AG04450 (cell line): ENCODE data around the gene SOS1. TPM values are rescaled to one million over a fixed set of nuclear protein-coding genes. Genes with fewer than 3 reads are reported as not detected.

Experiments
- CTCF ChIA-PET: fragments of 300-600, 350-600 bp; formaldehyde crosslinking; extraction: SDS; loops from one replicate; lab custom pipeline; 2022; ENCODE audit warnings: antibody characterized with exemption, inconsistent platforms; lab: Charles Lee
- POLR2A ChIA-PET: fragments of 350-600 bp; formaldehyde crosslinking; extraction: SDS; loops from one replicate; lab custom pipeline; 2021; ENCODE audit warnings: antibody characterized with exemption, inconsistent platforms; lab: Yijun Ruan, JAX
- DNase-seq: peaks from one replicate; pipeline ENCODE4 v3.0.0-alpha.2; 2011; ENCODE audit warnings: low read depth, low spot score
- H3K27ac ChIP-seq: one replicate; pipeline ENCODE4 v1.5.1; 2012; ENCODE audit warnings: low read depth, low read length, control low read depth
- H3K27me3 ChIP-seq: one replicate; pipeline ENCODE4 v1.6.0; 2012; ENCODE audit warnings: low read length; ENCODE audit not compliant: control insufficient read depth, insufficient read depth
- H3K4me3 ChIP-seq: 2 replicates; pipeline ENCODE4 v1.5.1; 2011; ENCODE audit warnings: mild to moderate bottlenecking, low read depth, low read length, control low read depth
- H3K9me3 ChIP-seq: 2 replicates; pipeline ENCODE4 v1.5.1; 2012; ENCODE audit warnings: low read length; ENCODE audit not compliant: control insufficient read depth, insufficient read depth
- polyA plus RNA-seq: library from polyadenylated mRNA; depleted of rRNA; stranded (reverse); fragments of >200 nt; gene quantifications from 2 replicates; pipeline ENCODE4 v1.2.3, GENCODE V29; 2011
- TF ChIP-seq, protein P1 (sequence below): IDR thresholded peaks from 2 replicates; pipeline ENCODE4 v1.5.1; 2011; ENCODE audit warnings: low read depth, low read length, control low read depth, inconsistent platforms

The SOS1 gene
- polyA plus RNA-seq, 1 experiment, result 42.2 TPM

DNA sequence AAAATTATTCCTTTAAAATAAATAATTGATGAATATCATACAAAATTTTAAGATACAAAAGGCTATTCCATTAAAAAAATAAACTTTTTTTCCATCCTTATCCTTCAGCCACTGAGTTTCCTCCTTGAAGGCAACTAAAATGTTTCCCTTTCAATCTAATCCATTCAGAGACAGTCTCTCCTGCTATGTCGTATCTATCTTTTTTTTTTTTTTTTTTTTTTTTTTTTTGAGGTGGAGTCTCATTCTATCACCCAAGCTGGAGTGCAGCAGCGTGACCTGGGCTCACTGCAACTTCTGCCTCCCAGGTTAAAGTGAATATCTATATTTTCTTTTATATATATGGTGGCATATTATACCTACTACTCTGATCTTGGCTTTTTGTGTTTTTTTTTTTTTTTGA lies 31.7 kb upstream of the SOS1 start:
- H3K27ac ChIP-seq, result no peak overlapping the region
- POLR2A ChIA-PET, result no interaction called here
- TF ChIP-seq, protein P1, sequence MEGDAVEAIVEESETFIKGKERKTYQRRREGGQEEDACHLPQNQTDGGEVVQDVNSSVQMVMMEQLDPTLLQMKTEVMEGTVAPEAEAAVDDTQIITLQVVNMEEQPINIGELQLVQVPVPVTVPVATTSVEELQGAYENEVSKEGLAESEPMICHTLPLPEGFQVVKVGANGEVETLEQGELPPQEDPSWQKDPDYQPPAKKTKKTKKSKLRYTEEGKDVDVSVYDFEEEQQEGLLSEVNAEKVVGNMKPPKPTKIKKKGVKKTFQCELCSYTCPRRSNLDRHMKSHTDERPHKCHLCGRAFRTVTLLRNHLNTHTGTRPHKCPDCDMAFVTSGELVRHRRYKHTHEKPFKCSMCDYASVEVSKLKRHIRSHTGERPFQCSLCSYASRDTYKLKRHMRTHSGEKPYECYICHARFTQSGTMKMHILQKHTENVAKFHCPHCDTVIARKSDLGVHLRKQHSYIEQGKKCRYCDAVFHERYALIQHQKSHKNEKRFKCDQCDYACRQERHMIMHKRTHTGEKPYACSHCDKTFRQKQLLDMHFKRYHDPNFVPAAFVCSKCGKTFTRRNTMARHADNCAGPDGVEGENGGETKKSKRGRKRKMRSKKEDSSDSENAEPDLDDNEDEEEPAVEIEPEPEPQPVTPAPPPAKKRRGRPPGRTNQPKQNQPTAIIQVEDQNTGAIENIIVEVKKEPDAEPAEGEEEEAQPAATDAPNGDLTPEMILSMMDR, result no peak
- no peak overlapping the region for H3K4me3 ChIP-seq
- H3K9me3 ChIP-seq, result no peaks in the 10 kb centered on the region
- CTCF ChIA-PET, result no interaction called here
- DNase-seq, result no peak
- no peaks in the 10 kb centered on the region for H3K27me3 ChIP-seq

DNA sequence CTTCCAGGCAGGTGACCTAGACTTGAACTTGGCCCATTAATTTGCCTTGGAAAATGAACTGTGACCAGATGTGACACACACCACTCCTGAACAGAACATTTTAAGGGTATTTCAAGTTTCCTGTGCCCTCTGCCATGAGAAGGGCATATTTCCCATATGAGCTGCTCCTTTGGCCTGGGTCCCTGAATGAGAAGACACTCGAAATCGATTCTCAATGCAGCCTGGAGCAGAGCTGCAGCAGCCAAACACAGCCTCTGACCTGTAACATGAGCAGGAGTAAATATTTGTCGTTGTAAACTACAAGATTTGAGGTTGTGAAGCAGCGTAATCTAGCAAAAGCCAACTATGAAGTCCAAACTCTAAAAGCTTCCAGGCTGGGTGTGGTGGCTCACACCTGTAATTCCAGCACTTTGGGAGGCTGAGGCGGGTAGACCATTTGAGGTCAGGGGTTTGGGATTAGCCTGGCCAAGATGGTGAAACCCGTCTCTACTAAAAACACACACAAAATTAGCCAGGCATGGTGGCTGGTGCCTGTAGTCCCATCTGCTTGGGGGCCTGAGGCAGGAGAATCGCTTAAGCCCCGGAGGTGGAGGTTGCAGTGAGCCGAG lies 30.1 kb upstream of the SOS1 start:
- ChIA-PET POLR2A (no interaction called here), CTCF (interaction anchor here (0.7 kb wide), 1 partner anchor 26 kb away, joined by 8 read pairs; no protein-coding TSS in a partner anchor)
- Histone ChIP-seq H3K27ac (no peak overlapping the region), H3K4me3 (no peak overlapping the region), H3K9me3 (no peaks in the 10 kb centered on the region), H3K27me3 (no peaks in the 10 kb centered on the region)
- no peak for DNase-seq
- TF ChIP-seq, protein P1, result no peak

DNA sequence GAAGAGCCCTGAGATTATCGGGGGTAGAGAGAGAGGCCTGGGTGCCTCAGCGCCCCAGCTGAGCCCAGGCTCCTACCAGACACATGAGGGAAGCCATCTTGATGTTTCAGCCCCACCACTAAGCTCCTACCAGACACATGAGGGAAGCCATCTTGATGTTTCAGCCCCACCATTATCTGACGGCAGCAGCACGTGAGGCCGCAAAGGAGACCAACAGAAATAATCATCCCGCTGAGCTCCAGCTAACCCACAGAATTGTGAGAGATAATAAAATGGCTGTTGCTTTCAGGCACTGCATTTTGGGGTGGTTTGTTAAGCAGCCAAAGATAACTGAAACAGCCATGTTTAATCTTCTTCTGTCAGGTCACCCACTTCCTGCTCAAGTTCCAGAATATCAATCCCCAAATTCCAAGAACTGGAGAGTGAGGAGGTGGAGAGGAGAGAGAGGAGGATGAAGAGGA lies 29.3 kb upstream of the SOS1 start:
- Histone ChIP-seq H3K27ac (no peak overlapping the region), H3K9me3 (no peaks in the 10 kb centered on the region), H3K4me3 (no peak overlapping the region), H3K27me3 (no peaks in the 10 kb centered on the region)
- TF ChIP-seq, protein P1, result no peak
- ChIA-PET CTCF (no interaction called here), POLR2A (no interaction called here)
- DNase-seq, result no peak

DNA sequence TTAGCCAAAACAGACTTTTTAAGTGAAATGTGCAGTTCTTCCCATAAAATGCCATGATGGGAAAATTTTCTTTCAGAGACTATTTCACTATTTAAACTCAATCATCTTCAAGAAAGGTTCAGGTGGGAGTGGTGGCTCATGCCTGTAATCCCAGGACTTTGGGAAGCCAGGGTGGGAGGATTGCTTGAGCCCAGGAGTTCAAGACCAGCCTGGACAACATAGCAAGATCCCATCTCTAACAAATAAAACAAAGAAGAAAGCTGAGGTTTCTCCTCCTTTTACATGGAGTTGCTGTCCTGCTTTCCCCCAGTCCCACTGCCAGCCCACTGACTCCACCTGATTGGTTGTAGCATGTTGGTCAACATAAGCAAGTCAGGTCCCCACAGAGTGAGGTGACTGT lies 25.8 kb upstream of the SOS1 start:
- TF ChIP-seq, protein P1, result no peak
- H3K27ac ChIP-seq, result no peak overlapping the region
- no peak for DNase-seq
- no peak overlapping the region for H3K4me3 ChIP-seq
- no peaks in the 10 kb centered on the region; the same call in 1 of the 2 replicates for H3K9me3 ChIP-seq
- CTCF ChIA-PET, result no interaction called here
- POLR2A ChIA-PET, result no interaction called here
- H3K27me3 ChIP-seq, result no peaks in the 10 kb centered on the region

DNA sequence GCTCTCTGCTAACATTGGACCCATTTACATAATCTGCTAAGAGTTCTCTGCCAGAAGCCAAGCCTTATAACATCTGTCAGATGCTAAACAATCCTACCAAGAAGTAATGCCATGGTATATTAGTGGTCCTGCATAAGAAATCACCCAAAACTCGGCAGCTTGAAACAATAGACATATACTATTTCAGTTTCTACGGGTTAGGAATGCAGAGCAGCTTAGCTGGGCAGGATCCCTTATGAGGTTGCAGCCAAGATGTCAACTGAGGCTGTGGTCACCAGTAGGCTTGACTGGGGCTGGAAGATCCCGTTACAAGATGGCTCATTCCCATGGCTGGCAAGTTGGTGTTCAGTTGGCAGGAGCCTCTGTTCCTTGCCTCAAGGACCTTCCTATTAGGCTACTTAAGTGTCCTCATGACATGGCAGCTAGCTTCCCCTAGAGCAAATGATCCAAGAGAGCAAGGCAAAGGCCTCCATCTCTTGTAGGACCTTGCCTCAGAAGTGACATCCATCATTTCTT lies 25.1 kb upstream of the SOS1 start:
- Histone ChIP-seq H3K27ac (no peak overlapping the region), H3K9me3 (no peaks in the 10 kb centered on the region; the same call in 1 of the 2 replicates), H3K27me3 (no peaks in the 10 kb centered on the region), H3K4me3 (no peak overlapping the region)
- POLR2A ChIA-PET, result no interaction called here
- DNase-seq, result no peak
- CTCF ChIA-PET, result no interaction called here
- TF ChIP-seq, protein P1, result no peak
